IMR-90 (cell line): ENCODE measurements around the gene LHFPL5. TPM values are rescaled to one million over a fixed set of nuclear protein-coding genes. Genes with fewer than 3 reads are reported as not detected.

Experiments
- ATAC-seq: fragments of 200-7000 bp; cut with Tn5 transposase; 2 replicates; pipeline ENCODE4 v1.9.1; 2020; ENCODE audit warnings: low read depth, mild to moderate bottlenecking, moderate library complexity
- BruUV-seq: library from RNA; stranded (reverse); fragments of 400-500 nt; replicated peaks from 2 replicates; lab custom pipeline; 2021; lab: Mats Ljungman, UMichigan
- CTCF ChIA-PET: fragments of 300-600 bp; formaldehyde crosslinking; extraction: SDS; loops from one replicate; lab custom pipeline; 2021; ENCODE audit warnings: antibody characterized with exemption; lab: Yijun Ruan, JAX
- POLR2A ChIA-PET: fragments of 300-600 bp; sonication (Branson Sonifier 250); formaldehyde crosslinking; loops from one replicate; lab custom pipeline; 2022; ENCODE audit warnings: antibody characterized with exemption; ENCODE audit not compliant: unreplicated experiment; lab: Charles Lee
- DNase-seq: peaks from one replicate; pipeline ENCODE4 v3.0.0; 2013
- H2AFZ ChIP-seq: replicated peaks from 2 replicates; pipeline ENCODE3; 2013; ENCODE audit warnings: low read length, mild to moderate bottlenecking; ENCODE audit not compliant: poor library complexity
- H2AK5ac ChIP-seq: 2 replicates; pipeline ENCODE4 v1.6.1; 2013; ENCODE audit warnings: low read depth, low read length, inconsistent platforms
- H2AK9ac ChIP-seq: replicated peaks from 2 replicates; pipeline ENCODE3; 2013; ENCODE audit warnings: mild to moderate bottlenecking, low read depth, low read length, moderate library complexity; ENCODE audit not compliant: poor library complexity
- H2BK120ac ChIP-seq: 2 replicates; pipeline ENCODE4 v1.6.1; 2013; ENCODE audit warnings: low read depth, low read length, inconsistent platforms
- H2BK15ac ChIP-seq: 3 replicates; pipeline ENCODE4 v1.6.1; 2013; ENCODE audit warnings: low read depth, low read length, inconsistent platforms
- H2BK20ac ChIP-seq: 2 replicates; pipeline ENCODE4 v1.6.1; 2013; ENCODE audit warnings: low read depth, mild to moderate bottlenecking, inconsistent platforms, low read length, moderate library complexity
- H2BK5ac ChIP-seq: 2 replicates; pipeline ENCODE4 v1.6.1; 2013; ENCODE audit warnings: mild to moderate bottlenecking, low read depth, low read length, inconsistent platforms; ENCODE audit not compliant: poor library complexity, severe bottlenecking
- H3K14ac ChIP-seq: replicated peaks from 2 replicates; pipeline ENCODE4 v1.6.1; 2013; ENCODE audit warnings: low read depth, low read length, inconsistent platforms
- H3K18ac ChIP-seq: 2 replicates; pipeline ENCODE4 v1.6.1; 2013; ENCODE audit warnings: low read depth, low read length, control low read depth
- H3K23ac ChIP-seq: 2 replicates; pipeline ENCODE4 v1.6.1; 2013; ENCODE audit warnings: low read depth, low read length, inconsistent platforms
- H3K27ac ChIP-seq: 2 replicates; pipeline ENCODE4 v1.5.1; 2013; ENCODE audit warnings: mild to moderate bottlenecking, control low read depth, low read length; ENCODE audit not compliant: insufficient read depth
- H3K27me3 ChIP-seq: 2 replicates; pipeline ENCODE4 v1.6.1; 2013; ENCODE audit warnings: low read length; ENCODE audit not compliant: control insufficient read depth, insufficient read depth
- H3K36me3 ChIP-seq: 2 replicates; pipeline ENCODE4 v1.6.1; 2013; ENCODE audit warnings: low read length, mixed read lengths; ENCODE audit not compliant: control insufficient read depth, insufficient read depth
- H3K4ac ChIP-seq: 2 replicates; pipeline ENCODE4 v1.6.1; 2013; ENCODE audit warnings: low read depth, low read length, inconsistent platforms
- H3K4me1 ChIP-seq: 2 replicates; pipeline ENCODE4 v1.6.1; 2013; ENCODE audit warnings: low read length, mixed read lengths; ENCODE audit not compliant: control insufficient read depth, insufficient read depth
- H3K4me2 ChIP-seq: 2 replicates; pipeline ENCODE4 v1.6.1; 2013; ENCODE audit warnings: low read depth, mild to moderate bottlenecking, control low read depth, low read length, moderate library complexity
- H3K4me3 ChIP-seq: 2 replicates; pipeline ENCODE4 v1.5.1; 2013; ENCODE audit warnings: low read depth, mild to moderate bottlenecking, control low read depth, low read length, moderate library complexity; ENCODE audit not compliant: insufficient read depth
- H3K56ac ChIP-seq: 2 replicates; pipeline ENCODE4 v1.6.1; 2013; ENCODE audit warnings: low read length, inconsistent platforms; ENCODE audit not compliant: insufficient read depth; ENCODE audit errors: extremely low read depth
- H3K79me1 ChIP-seq, 2 experiments: 2 replicates each; pipeline ENCODE4 v1.6.1; 2013; ENCODE audit warnings: low read length in 2 of 2, inconsistent platforms in 1 of 2, low read depth in 1 of 2
- H3K9ac ChIP-seq: 2 replicates; pipeline ENCODE4 v1.6.1; 2013; ENCODE audit warnings: low read depth, low read length, control low read depth
- H3K9me1 ChIP-seq: 2 replicates; pipeline ENCODE4 v1.6.1; 2013; ENCODE audit warnings: low read length, inconsistent platforms; ENCODE audit not compliant: insufficient read depth
- H3K9me3 ChIP-seq: 2 replicates; pipeline ENCODE4 v1.6.1; 2013; ENCODE audit warnings: low read length; ENCODE audit not compliant: control insufficient read depth, insufficient read depth
- H4K20me1 ChIP-seq: 2 replicates; pipeline ENCODE4 v1.6.1; 2013; ENCODE audit warnings: low read length, inconsistent platforms; ENCODE audit not compliant: insufficient read depth
- H4K5ac ChIP-seq: 2 replicates; pipeline ENCODE4 v1.6.1; 2013; ENCODE audit warnings: mild to moderate bottlenecking, low read depth, low read length, control low read depth
- H4K8ac ChIP-seq, 2 experiments: 2 replicates each; pipeline ENCODE4 v1.6.1; 2013; ENCODE audit warnings: low read depth in 2 of 2, low read length in 2 of 2, control low read depth in 1 of 2, inconsistent platforms in 1 of 2
- H4K91ac ChIP-seq: 2 replicates; pipeline ENCODE4 v1.6.1; 2013; ENCODE audit warnings: low read depth, low read length, inconsistent platforms; ENCODE audit not compliant: insufficient read depth
- BHLHE40 ChIP-seq: fragments of 150-350 bp; IDR thresholded peaks from 2 replicates; pipeline ENCODE4 v1.6.1; 2016; ENCODE audit warnings: mild to moderate bottlenecking, low read depth, low read length
- CEBPB ChIP-seq: IDR thresholded peaks from 2 replicates; pipeline ENCODE4 v1.6.1; 2012; ENCODE audit warnings: low read depth, low read length, improper control_type of control experiment
- CHD1 ChIP-seq: IDR thresholded peaks from 2 replicates; pipeline ENCODE4 v1.6.1; 2012; ENCODE audit warnings: low read depth, low read length, improper control_type of control experiment
- CTCF ChIP-seq: conservative IDR thresholded peaks from 2 replicates; pipeline ENCODE4 v1.5.1; 2012; ENCODE audit warnings: mild to moderate bottlenecking, low read depth, low read length, improper control_type of control experiment
- ELK1 ChIP-seq: fragments of 150-350 bp; IDR thresholded peaks from 2 replicates; pipeline ENCODE4 v1.6.1; 2016; ENCODE audit warnings: low read depth, mild to moderate bottlenecking, low read length, moderate library complexity, borderline replicate concordance
- FOS ChIP-seq: fragments of 150-350 bp; IDR thresholded peaks from 2 replicates; pipeline ENCODE4 v1.6.1; 2016; ENCODE audit warnings: low read depth, low read length
- MAFK ChIP-seq: IDR thresholded peaks from 2 replicates; pipeline ENCODE4 v1.6.1; 2012; ENCODE audit warnings: low read depth, low read length, improper control_type of control experiment
- MAZ ChIP-seq: IDR thresholded peaks from 2 replicates; pipeline ENCODE4 v1.6.1; 2012; ENCODE audit warnings: low read depth, mild to moderate bottlenecking, low read length, improper control_type of control experiment, moderate library complexity, borderline replicate concordance
- MXI1 ChIP-seq: IDR thresholded peaks from 2 replicates; pipeline ENCODE4 v1.6.1; 2012; ENCODE audit warnings: low read depth, mild to moderate bottlenecking, low read length, moderate library complexity, borderline replicate concordance
- NFE2L2 ChIP-seq: fragments of 150-350 bp; IDR thresholded peaks from 2 replicates; pipeline ENCODE4 v1.6.1; 2016; ENCODE audit warnings: low read depth, mild to moderate bottlenecking, low read length
- POLR2A ChIP-seq: IDR thresholded peaks from 2 replicates; pipeline ENCODE4 v1.6.1; 2012; ENCODE audit warnings: mild to moderate bottlenecking, low read depth, low read length
- RAD21 ChIP-seq: IDR thresholded peaks from 2 replicates; pipeline ENCODE4 v1.6.1; 2012; ENCODE audit warnings: low read length, improper control_type of control experiment
- RCOR1 ChIP-seq: IDR thresholded peaks from 2 replicates; pipeline ENCODE4 v1.6.1; 2012; ENCODE audit warnings: mild to moderate bottlenecking, low read length, improper control_type of control experiment; ENCODE audit not compliant: insufficient replicate concordance
- RFX5 ChIP-seq: IDR thresholded peaks from 2 replicates; pipeline ENCODE4 v1.8.0; 2012; ENCODE audit warnings: low read depth, mild to moderate bottlenecking, low read length, moderate library complexity
- SMC3 ChIP-seq: fragments of 150-350 bp; IDR thresholded peaks from 2 replicates; pipeline ENCODE4 v1.6.1; 2016; ENCODE audit warnings: low read depth, mild to moderate bottlenecking, antibody characterized with exemption, low read length, moderate library complexity
- USF2 ChIP-seq: fragments of 150-350 bp; IDR thresholded peaks from 2 replicates; pipeline ENCODE4 v1.6.1; 2017; ENCODE audit warnings: mild to moderate bottlenecking, antibody characterized with exemption, low read length, low read depth
- WGBS, 2 experiments: methylation state at CpG; one replicate each; pipeline versions ENCODE4 v1.1.5 to v1.1.7; 2013; ENCODE audit warnings: missing lambda C conversion rate in 2 of 2; ENCODE audit not compliant: insufficient read length in 1 of 2; ENCODE audit errors: extremely low coverage in 2 of 2; 5-methylcytosine and 5-hydroxymethylcytosine counted together
- dilution Hi-C: fragments of 300-500 bp; cut with HindIII; formaldehyde crosslinking; loops from one replicate; pipeline ENCODE4 v1.14.3; 2018; ENCODE audit warnings: low sequenced_read_pairs; ENCODE audit not compliant: unreplicated experiment
- in situ Hi-C: fragments of 300-500 bp; cut with MboI; formaldehyde crosslinking; loops from 3 replicates; pipeline ENCODE4 v1.14.3; 2019; ENCODE audit warnings: low sequenced_read_pairs, inconsistent platforms, mixed read lengths
- intact Hi-C: fragments of 100-400 bp; cut with micrococcal nuclease; formaldehyde crosslinking; loops from 2 replicates; pipeline ENCODE4 v1.10.0; 2022
- polyA plus RNA-seq, 3 experiments: library from polyadenylated mRNA; depleted of rRNA; stranded (reverse); fragments of >200 nt; gene quantifications; 2 replicates each; pipeline ENCODE4 v1.2.3, GENCODE V29; 2012; ENCODE audit warnings: low replicate concordance in 1 of 3
- total RNA-seq: library from RNA; depleted of rRNA; stranded (reverse); fragments of >200 nt; gene quantifications from 2 replicates; pipeline ENCODE4 v1.2.3, GENCODE V29; 2012

Gene LHFPL5
- total and polyA plus RNA-seq, 2 of the 4 experiments (the other 2 are of a cell fraction): not detected

GRCh38 chr6:35859367-35859766 lies 54.2 kb downstream of the LHFPL5 start:
- Histone ChIP-seq H2BK15ac (no peak overlapping the region), H2AK9ac (no peak overlapping the region), H3K23ac (no peak overlapping the region), H3K27ac (no peak overlapping the region), H4K91ac (no peak overlapping the region), H3K9me3 (no peaks in the 10 kb centered on the region), H2AK5ac (no peak overlapping the region), H4K5ac (no peak overlapping the region), H3K4me1 (no peaks in the 10 kb centered on the region), H3K36me3 (peaks cover 22% of the 10 kb centered on the region), H2BK120ac (no peak overlapping the region), H2AFZ (no peak overlapping the region), H3K4me2 (no peak overlapping the region), H3K14ac (no peak overlapping the region), H3K4ac (no peak overlapping the region), H3K27me3 (no peaks in the 10 kb centered on the region), H4K8ac (no peak overlapping the region), H2BK5ac (no peak overlapping the region), H2BK20ac (no peak overlapping the region), H3K9me1 (peaks cover 12% of the 10 kb centered on the region), H3K4me3 (no peak overlapping the region), H3K9ac (no peak overlapping the region), H3K18ac (no peak overlapping the region), H4K20me1 (no peaks in the 10 kb centered on the region; the same call in 1 of the 2 replicates), H3K56ac (no peak overlapping the region), H3K79me1 (peaks cover 12 to 17% of the 10 kb centered on the region in 2 experiments)
- BruUV-seq: no TSS peak
- DNase-seq (no peak), ATAC-seq (no peak)
- TF ChIP-seq RFX5 (no peak), CTCF (no peak), RCOR1 (no peak), CEBPB (no peak), MXI1 (no peak), BHLHE40 (no peak), ELK1 (no peak), USF2 (no peak), RAD21 (no peak), POLR2A (no peak), CHD1 (no peak), SMC3 (no peak), MAZ (no peak), FOS (no peak), NFE2L2 (no peak), MAFK (no peak)
- no CpG with 5 or more reads among the region's 4 CpGs for WGBS, 2 experiments
- in situ Hi-C loops (no loop called here), dilution Hi-C loops (no loop called here), intact Hi-C loops (loop anchor here (10.0 kb wide), 1 partner anchor 235 kb away; no protein-coding TSS in a partner anchor)
- CTCF ChIA-PET: interaction anchor here (0.6 kb wide), 1 partner anchor 67 kb away, joined by 3 read pairs; no protein-coding TSS in a partner anchor
- POLR2A ChIA-PET: no interaction called here
